ENCODE results near the gene CFAP141. TPM values are rescaled to one million over a fixed set of nuclear protein-coding genes. Genes with fewer than 3 reads are reported as not detected.

CFAP141 gene
- total and polyA plus RNA-seq, 2 of the 4 experiments (the other 2 are of a cell fraction): not detected

DNA sequence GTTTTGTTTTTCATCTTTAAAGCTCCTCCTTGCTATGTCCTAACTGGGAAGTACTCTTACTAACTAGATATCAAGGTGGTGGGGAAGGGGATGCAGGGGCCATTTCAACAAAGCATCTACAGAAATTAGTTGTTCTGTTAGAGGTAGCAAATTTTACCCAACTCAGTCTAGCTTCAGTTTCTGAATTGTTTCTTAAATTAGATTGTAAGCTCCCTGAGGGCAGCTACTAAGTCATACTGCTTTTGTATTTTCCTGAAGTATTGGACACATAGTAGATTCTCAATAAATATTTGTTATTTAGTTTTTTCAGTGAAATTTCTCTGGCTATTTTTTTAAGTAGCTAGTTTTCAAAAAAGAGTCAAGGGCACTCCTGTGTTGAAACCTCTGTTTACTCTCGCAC, 16.4 kb upstream of the CFAP141 start:
- in situ Hi-C loops (cut with MboI; ENCODE audit: low sequenced_read_pairs): no loop called here
- H3K27ac ChIP-seq (ENCODE audit: insufficient read depth, low read length): no peak overlapping the region

More for the DNA sequence above, 16.4 kb upstream of the CFAP141 start:
- H4K8ac ChIP-seq (ENCODE audit: low read depth in 2 of 2, low read length in 2 of 2): no peak overlapping the region
- no peak overlapping the region for H4K91ac ChIP-seq (ENCODE audit: insufficient read depth, low read depth, low read length)
- no peak overlapping the region for H2BK15ac ChIP-seq (ENCODE audit: low read depth, low read length)
- no TSS peak for BruUV-seq (replicated peaks)
- peak overlapping the region; percentile 55; the same call in 1 of the 2 replicates for H3K23ac ChIP-seq (ENCODE audit: low read depth, low read length)
- H3K79me1 ChIP-seq (ENCODE audit: low read depth in 1 of 2, low read length in 2 of 2): peaks cover 19 to 56% of the 10 kb centered on the region in 2 experiments
- no peak overlapping the region for H3K4ac ChIP-seq (ENCODE audit: low read depth, low read length)
- no peak overlapping the region for H2BK120ac ChIP-seq (ENCODE audit: low read depth, low read length)
- no CpG with 5 or more reads among the region's 1 CpG for WGBS, 2 experiments (ENCODE audit: extremely low coverage in 2 of 2, insufficient read length in 1 of 2)
- ChIA-PET CTCF (interaction anchor here (1.2 kb wide), 1 partner anchor 23 kb away, joined by 3 read pairs; no protein-coding TSS in a partner anchor), POLR2A (ENCODE audit: unreplicated experiment) (no interaction called here)
- peaks cover 30% of the 10 kb centered on the region for H3K36me3 ChIP-seq (ENCODE audit: control insufficient read depth, insufficient read depth, low read length)
- dilution Hi-C loops (cut with HindIII; ENCODE audit: low sequenced_read_pairs, unreplicated experiment) (no loop called here), intact Hi-C loops (cut with micrococcal nuclease) (loop anchor here (5.0 kb wide), 1 partner anchor 35 kb away; no protein-coding TSS in a partner anchor)
- peaks cover 54% of the 10 kb centered on the region for H4K20me1 ChIP-seq (ENCODE audit: insufficient read depth, low read length)
- H3K18ac ChIP-seq (ENCODE audit: low read depth, low read length): no peak overlapping the region
- H3K4me1 ChIP-seq (ENCODE audit: control insufficient read depth, insufficient read depth, low read length): no peaks in the 10 kb centered on the region; the same call in 1 of the 2 replicates
- H3K56ac ChIP-seq (ENCODE audit: extremely low read depth, insufficient read depth, low read length): no peak overlapping the region
- H3K9ac ChIP-seq (ENCODE audit: low read depth, low read length): no peak overlapping the region; the same call in 1 of the 2 replicates
- H3K4me3 ChIP-seq (ENCODE audit: insufficient read depth, low read depth, low read length): peak overlapping the region; percentile 94
- no peak overlapping the region for H2AK9ac ChIP-seq (replicated peaks; ENCODE audit: low read depth, low read length, poor library complexity)
- 0 out of 2 replicates have a peak, but pooled peaks cover 2% of the 10 kb centered on the region for H3K9me1 ChIP-seq (ENCODE audit: insufficient read depth, low read length)
- no peak for ATAC-seq (ENCODE audit: low read depth)
- peak overlapping the region; percentile 98; the same call in 1 of the 2 replicates for H3K4me2 ChIP-seq (ENCODE audit: low read depth, low read length)
- H3K9me3 ChIP-seq (ENCODE audit: control insufficient read depth, insufficient read depth, low read length): no peaks in the 10 kb centered on the region
- no peak overlapping the region for H2AK5ac ChIP-seq (ENCODE audit: low read depth, low read length)
- H3K14ac ChIP-seq (replicated peaks; ENCODE audit: low read depth, low read length): peak overlapping the region; percentile 79
- no peak for DNase-seq
- H2BK20ac ChIP-seq (ENCODE audit: low read depth, low read length): no peak overlapping the region
- TF ChIP-seq RAD21 (IDR thresholded peaks at IDR 0.05; ENCODE audit: low read length) (no peak), RCOR1 (IDR thresholded peaks at IDR 0.05; ENCODE audit: insufficient replicate concordance, low read length) (no peak), ELK1 (IDR thresholded peaks at IDR 0.05; ENCODE audit: borderline replicate concordance, low read depth, low read length) (no peak), NFE2L2 (IDR thresholded peaks at IDR 0.05; ENCODE audit: low read depth, low read length) (no peak), MAZ (IDR thresholded peaks at IDR 0.05; ENCODE audit: borderline replicate concordance, low read depth, low read length) (no peak), FOS (IDR thresholded peaks at IDR 0.05; ENCODE audit: low read depth, low read length) (no peak), MXI1 (IDR thresholded peaks at IDR 0.05; ENCODE audit: borderline replicate concordance, low read depth, low read length) (no peak), CHD1 (IDR thresholded peaks at IDR 0.05; ENCODE audit: low read depth, low read length) (no peak), BHLHE40 (IDR thresholded peaks at IDR 0.05; ENCODE audit: low read depth, low read length) (no peak), MAFK (IDR thresholded peaks at IDR 0.05; ENCODE audit: low read depth, low read length) (no peak)
- no peak overlapping the region for H2AFZ ChIP-seq (replicated peaks; ENCODE audit: low read length, poor library complexity)
- H3K27me3 ChIP-seq (ENCODE audit: control insufficient read depth, insufficient read depth, low read length): no peaks in the 10 kb centered on the region
- no peak overlapping the region for H2BK5ac ChIP-seq (ENCODE audit: low read depth, low read length, poor library complexity, severe bottlenecking)
- H4K5ac ChIP-seq (ENCODE audit: low read depth, low read length): no peak overlapping the region
